Measurements from ENCODE around the gene SLC25A10.
"Not testable (repeated sequence)": the region's sequence is repeated elsewhere in the genome, so short reads cannot be mapped to it uniquely, and the experiment has no call there.

Gene SLC25A10

DNA sequence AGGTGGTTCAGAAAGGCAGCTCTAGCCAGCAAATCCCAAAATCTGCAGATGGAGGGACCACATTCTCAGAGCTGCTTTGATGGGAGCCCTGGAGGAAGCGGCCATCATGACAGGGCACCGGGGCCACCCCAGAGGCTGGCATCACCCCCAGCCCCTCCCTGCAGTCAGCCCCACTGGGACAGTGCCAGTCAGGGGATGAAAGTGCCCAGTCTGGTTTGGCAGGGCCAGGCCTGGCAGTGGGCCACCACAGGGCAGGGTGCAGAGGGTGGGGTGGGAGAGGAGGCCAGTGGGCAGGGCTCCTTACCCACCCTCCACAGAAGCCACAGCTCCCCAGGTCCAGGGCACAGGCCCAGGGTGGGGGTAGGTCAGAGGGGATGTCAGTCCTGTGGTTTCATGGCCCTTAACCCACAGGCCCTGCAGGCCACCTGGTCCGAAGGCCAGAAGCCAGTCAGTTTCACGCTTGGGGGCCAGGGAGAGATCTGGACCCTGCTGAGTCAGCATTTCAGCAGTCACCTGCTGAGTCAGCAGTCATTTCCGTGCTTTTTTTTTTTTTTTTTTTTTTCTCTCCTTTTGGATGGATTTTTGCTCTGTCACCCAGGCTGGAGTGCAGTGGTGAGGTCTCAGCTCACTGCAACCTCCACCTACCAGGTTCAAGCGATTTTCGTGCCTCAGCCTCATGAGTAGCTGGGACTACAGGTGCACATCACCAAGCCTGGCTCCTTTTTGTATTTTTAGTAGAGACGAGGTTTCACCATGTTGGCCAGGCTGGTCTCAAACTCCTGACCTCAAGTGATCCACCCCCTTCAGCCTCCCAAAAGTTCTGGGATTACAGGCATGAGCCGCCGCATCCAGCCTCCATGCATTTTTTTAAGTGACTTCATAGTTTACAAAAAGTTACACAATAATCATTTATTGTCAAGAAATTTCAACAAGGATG is 10.4 kb downstream of the SLC25A10 start:
- no peak for DNase-seq (ENCODE audit: low read depth in 2 of 2)

DNA sequence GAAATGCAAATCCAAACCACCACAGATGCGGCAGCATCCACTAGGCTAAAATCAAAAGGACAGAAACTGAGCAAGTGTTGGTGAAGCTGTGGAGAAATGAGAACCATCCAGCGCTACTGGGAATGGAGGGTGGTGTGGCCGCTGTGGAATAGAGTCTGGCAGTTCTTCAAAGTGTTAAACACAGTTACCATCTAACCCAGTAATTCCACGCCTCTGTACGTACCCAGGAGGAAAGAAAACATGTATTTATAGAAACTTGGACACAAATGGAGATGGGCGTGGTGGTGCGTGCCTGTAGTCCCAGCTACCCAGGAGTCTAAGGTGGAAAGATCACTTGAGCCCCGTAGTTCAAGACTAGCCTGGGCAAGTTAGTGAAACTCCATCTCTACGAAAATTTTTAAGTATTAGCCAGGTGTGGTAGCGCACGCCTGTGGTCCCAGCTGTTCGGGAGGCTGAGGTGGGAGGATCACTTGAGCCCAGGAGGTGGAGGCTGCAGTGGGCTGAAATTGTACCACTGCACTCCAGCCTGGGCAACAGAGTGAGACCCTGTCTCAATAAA is 11.6 kb downstream of the SLC25A10 start:
- no peak for DNase-seq (ENCODE audit: low read depth in 2 of 2)

GRCh38 chr17:81725439-81725838 is 13.4 kb downstream of the SLC25A10 start:
- no peak for DNase-seq (ENCODE audit: low read depth in 2 of 2)

GRCh38 chr17:81726004-81726403 is 13.9 kb downstream of the SLC25A10 start:
- no peak for DNase-seq (ENCODE audit: low read depth in 2 of 2)

DNA sequence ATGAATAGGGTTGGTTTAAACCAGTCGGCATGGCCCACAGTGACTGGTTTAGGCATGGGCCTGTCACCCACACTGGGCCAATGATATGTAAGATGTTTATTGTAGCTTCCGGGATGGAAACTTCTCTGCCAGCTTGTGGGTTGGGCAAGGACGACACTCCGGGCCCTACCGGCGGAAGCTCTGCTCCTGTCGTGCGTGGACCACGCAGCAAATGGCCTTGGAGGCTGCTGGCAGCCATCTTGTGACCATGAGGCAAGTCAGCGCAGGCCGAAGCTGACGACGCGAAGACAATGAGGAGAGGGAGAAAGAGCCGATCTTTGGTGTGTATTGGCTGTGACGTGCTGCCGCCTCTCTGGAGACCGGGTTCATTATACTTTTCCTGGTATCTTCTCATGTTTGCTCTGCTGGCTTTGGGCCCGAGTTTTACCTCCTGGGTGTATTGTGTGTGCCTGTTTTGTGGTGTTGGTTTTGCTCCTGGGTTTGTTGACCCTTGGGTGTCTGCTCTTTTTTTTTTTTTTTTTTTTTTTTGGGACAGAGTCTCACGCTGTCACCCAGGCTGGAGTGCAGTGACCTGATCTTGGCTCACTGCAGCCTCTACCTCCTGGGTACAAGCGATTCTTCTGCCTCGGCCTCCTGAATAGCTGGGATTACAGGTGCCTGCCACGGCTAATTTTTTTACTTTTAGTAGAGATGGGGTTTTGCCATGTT is 15.4 kb downstream of the SLC25A10 start:
- DNase-seq (ENCODE audit: low read depth in 2 of 2) = no peak

DNA sequence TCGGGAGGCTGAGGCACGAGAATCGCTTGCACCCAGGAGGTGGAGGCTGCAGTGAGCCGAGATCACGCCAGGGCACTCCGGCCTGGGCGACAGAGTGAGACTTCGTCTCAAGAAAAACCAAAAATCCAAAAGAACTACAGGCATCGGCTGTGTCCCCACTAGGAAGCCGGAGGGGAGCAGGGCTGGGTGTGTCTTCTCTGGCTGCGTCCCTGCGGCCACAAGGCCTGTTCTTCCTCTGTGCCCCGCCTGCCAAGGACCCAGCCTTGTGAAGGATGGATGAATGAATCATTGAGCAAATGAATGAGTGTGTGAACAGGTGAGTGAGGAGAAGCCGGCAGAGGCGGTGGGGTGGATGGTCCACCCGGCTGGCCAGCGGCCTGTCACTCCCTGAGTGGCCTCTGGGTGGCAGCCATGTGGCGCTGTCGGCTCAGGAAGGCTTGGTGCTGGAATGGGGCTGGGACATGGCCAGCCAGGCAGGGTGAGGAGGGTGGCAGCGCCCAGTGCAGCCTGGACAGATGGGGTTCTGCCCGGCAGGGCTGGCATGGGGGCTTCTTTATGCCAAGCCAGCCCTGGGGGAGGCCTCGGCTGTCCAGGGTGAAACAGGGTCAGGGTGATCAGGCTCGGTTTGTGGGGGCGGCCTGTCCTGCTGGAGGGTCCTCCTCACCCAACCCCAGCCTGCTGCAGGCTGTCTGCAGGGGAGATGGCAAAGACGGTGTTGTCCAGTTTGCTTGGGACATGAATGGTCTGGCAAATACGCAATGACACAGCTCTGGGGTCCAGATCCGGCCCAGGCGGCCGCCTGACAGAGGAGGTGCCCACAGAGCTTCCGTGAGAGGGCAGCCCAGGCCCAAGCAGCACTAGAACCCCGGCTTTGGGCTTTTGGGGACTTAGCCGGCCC is 21.7 kb downstream of the SLC25A10 start:
- peak; percentile 45 to 71 for DNase-seq (ENCODE audit: low read depth in 2 of 2)

- DNase-seq (ENCODE audit: low read depth in 2 of 2) = no peak
Observed at GRCh38 chr17:81734405-81735263, 22.6 kb downstream of the SLC25A10 start.

DNA sequence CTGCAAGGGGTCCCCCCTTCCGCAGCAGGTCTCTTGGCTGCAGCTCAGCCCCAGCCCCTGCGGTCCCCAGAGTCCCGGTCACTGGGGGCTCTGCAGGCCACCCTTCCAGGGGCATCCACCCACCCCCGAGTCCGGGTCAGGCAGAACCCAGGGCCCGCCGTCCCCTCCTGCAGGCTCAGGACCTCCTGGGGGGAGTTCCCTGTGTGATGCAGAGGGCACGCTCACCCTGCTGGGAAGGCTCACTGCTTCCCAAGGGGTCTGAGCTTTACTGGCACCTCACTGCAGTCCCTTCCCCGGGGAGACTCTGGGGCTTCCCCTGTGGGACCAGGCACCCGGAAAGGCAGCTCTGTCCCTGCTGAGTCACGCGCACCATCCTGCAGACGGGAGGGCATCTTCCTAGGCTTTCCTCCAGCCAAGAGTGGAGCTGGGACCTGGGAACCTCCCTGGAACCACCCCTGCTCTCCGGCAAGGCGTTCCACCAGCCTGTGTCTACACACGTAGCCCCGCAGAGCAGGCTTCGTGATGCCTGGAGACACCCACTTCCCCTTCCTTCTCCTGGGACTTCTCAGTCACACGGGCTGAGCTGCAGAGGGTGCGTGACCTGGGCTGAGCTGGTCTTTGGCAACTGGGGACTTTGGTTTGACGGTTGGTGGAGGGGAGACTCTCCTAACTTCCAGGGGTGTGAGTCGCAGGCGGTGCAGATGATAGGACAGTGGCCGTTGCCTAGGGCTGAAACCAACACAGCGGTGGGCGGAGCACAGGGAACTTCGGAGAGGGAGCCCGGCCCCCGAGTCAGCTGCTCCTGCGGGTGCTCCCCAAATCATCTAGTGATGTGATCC is 23.4 kb downstream of the SLC25A10 start:
- DNase-seq (ENCODE audit: low read depth in 2 of 2) = no peak

GRCh38 chr17:81737947-81738800 is 26.1 kb downstream of the SLC25A10 start:
- no peak for DNase-seq (ENCODE audit: low read depth in 2 of 2)

DNA sequence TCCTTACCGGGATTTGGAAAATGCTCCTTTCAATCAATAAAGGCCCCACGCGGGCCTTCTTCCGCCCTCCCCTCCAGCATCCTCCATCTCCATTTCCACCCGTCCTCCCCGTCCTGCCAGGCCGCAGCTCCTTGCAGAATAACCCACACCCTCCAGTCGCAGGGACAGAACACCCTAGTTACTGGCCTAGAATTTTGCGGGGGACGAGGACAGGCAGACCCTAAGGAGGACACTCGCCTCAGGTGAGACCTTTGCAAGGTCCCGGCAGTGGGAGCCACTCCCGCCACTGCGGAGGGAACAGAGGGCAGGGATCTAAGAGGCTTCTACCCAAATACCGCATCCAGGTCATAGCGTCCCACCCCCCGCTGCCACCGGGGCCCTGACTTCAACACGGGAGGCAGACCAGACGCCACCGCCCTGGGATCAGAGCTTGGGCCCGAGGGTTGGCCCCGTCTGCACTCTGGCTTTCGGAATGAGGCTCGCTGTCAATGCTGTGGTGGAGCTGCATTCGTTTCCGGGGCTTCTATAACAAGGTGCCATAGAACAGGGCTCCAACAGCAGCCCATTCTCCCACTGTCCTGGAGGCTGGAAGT is 26.8 kb downstream of the SLC25A10 start:
- no peak for DNase-seq (ENCODE audit: low read depth in 2 of 2)

DNA sequence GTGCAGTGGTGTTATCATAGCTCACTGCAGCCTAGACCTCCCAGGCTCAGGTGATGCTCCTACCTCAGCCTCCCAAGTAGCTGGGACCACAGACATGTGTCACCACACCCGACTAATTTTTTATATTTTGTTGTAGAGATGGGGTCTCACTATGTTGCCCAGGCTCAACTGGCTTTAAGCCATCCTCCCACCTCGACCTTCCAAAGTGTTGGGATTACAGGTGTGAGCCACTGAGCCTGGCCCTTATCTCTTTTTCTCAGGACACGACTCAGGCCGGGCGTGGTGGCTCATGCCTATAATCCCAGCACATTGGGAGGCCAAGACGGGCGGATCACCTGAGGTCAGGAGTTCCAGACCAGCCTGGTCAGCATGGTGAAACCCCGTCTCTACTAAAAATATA is 27.5 kb downstream of the SLC25A10 start:
- DNase-seq (ENCODE audit: low read depth in 2 of 2) = not testable (repeated sequence)

GRCh38 chr17:81740395-81740961 is 28.4 kb downstream of the SLC25A10 start:
- DNase-seq (ENCODE audit: low read depth in 2 of 2) = no peak

GRCh38 chr17:81741049-81741593 is 29.0 kb downstream of the SLC25A10 start:
- DNase-seq (ENCODE audit: low read depth in 2 of 2) = no peak

GRCh38 chr17:81741594-81742452 is 29.7 kb downstream of the SLC25A10 start:
- no peak for DNase-seq (ENCODE audit: low read depth in 2 of 2)

All from stimulated activated CD4-positive, alpha-beta T cell treated with anti-CD3 and anti-CD28 coated beads, Interleukin-12 subunit alpha, Interleukin-12 subunit beta, amount 100 ng/mL, for 24 hours (primary cell).